Stimulated activated CD4-positive, alpha-beta T cell treated with anti-CD3 and anti-CD28 coated beads, Interleukin-15, amount 100 ng/mL, for 1 hour (primary cell): Measurements from ENCODE around the gene PDE6H.

ENCODE experiments used
- DNase-seq, 2 donors: peaks; one replicate each; pipeline ENCODE4 v3.0.0-alpha.2; 2020; ENCODE audit warnings: low read depth in 1 of 2, low spot score in 1 of 2

The PDE6H gene

GRCh38 chr12:14950982-14951746, 21.7 kb upstream of the PDE6H start:
- no peak for DNase-seq

GRCh38 chr12:14951851-14952250, 21.0 kb upstream of the PDE6H start:
- no peak for DNase-seq

GRCh38 chr12:14952299-14952921, 20.4 kb upstream of the PDE6H start:
- no peak for DNase-seq

GRCh38 chr12:14953752-14954151, 19.1 kb upstream of the PDE6H start:
- DNase-seq, result no peak

GRCh38 chr12:14954269-14954668, 18.6 kb upstream of the PDE6H start:
- no peak for DNase-seq

- DNase-seq, result no peak
Measured at GRCh38 chr12:14956024-14956891, 16.6 kb upstream of the PDE6H start.

GRCh38 chr12:14956905-14957304, 15.9 kb upstream of the PDE6H start:
- DNase-seq, result no peak

GRCh38 chr12:14957551-14958168, 15.2 kb upstream of the PDE6H start:
- no peak for DNase-seq

GRCh38 chr12:14958361-14959125, 14.3 kb upstream of the PDE6H start:
- DNase-seq, result no peak

- no peak for DNase-seq
Measured at GRCh38 chr12:14959126-14959440, 13.8 kb upstream of the PDE6H start.

- DNase-seq, result no peak
Measured at GRCh38 chr12:14959463-14959862, 13.4 kb upstream of the PDE6H start.

- DNase-seq, result no peak
Measured at GRCh38 chr12:14959916-14960496, 12.8 kb upstream of the PDE6H start.

GRCh38 chr12:14960548-14961465, 12.0 kb upstream of the PDE6H start:
- DNase-seq, result no peak

GRCh38 chr12:14961466-14962152, 11.2 kb upstream of the PDE6H start, which contains the start of gene ARHGDIB:
Gene ARHGDIB, minus strand, starts transcription at chr12:14961601. Its CDS starts 10,889 bp downstream, at chr12:14950712.
- peak in 1 of 2 donors; percentile 56 for DNase-seq

- DNase-seq, result no peak
Measured at GRCh38 chr12:14962153-14962539, 10.7 kb upstream of the PDE6H start.

GRCh38 chr12:14962797-14963196, 10.0 kb upstream of the PDE6H start:
- DNase-seq, result no peak

GRCh38 chr12:14963520-14963919, 9.3 kb upstream of the PDE6H start:
- no peak for DNase-seq

GRCh38 chr12:14964406-14964805, 8.4 kb upstream of the PDE6H start:
- no peak for DNase-seq

- DNase-seq, result no peak
Measured at GRCh38 chr12:14965221-14965620, 7.6 kb upstream of the PDE6H start.
